Measurements from ENCODE around the gene RBP2. TPM values are rescaled to one million over a fixed set of nuclear protein-coding genes. Genes with fewer than 3 reads are reported as not detected.

Gene RBP2
- total and polyA plus RNA-seq, 2 of the 8 experiments (the other 6 are each of a cell fraction or from before 2014, with no cell fraction given) = not detected

- ChIA-PET POLR2A (ENCODE audit: partially characterized antibody) (no interaction called here), CTCF (ENCODE audit: partially characterized antibody) (interaction anchor here (1.0 to 5.6 kb wide), 12 partner anchors 10 to 489 kb away, joined by 3 to 116 read pairs (median 6); no protein-coding TSS in a partner anchor)
- H3K9ac ChIP-seq (replicated peaks in 1 of 4; ENCODE audit: extremely low read depth in 1 of 4, low read depth in 3 of 4, low read length in 3 of 4) = no peak overlapping the region; a peak in 1 of 7 replicates
- no peaks in the 10 kb centered on the region for H3K79me1 ChIP-seq (ENCODE audit: low read depth, low read length)
- FAIRE-seq = no peak
- H4K91ac ChIP-seq (replicated peaks; ENCODE audit: insufficient read length, low read length) = no peak overlapping the region
- TF ChIP-seq SUZ12 (IDR thresholded peaks at IDR 0.05; ENCODE audit: low read length) (no peak), TEAD4 (IDR thresholded peaks at IDR 0.05; ENCODE audit: low read depth, low read length) (no peak), ATF3 (IDR thresholded peaks at IDR 0.05; ENCODE audit: insufficient read depth, low read depth, low read length) (no peak), ZNF274 (IDR thresholded peaks at IDR 0.05; ENCODE audit: borderline replicate concordance, extremely low read depth, low read length) (no peak), BRCA1 (IDR thresholded peaks at IDR 0.05; ENCODE audit: low read depth, low read length) (no peak), SP1 (IDR thresholded peaks at IDR 0.05; ENCODE audit: low read depth, low read length) (no peak)
- no peak overlapping the region for H2BK20ac ChIP-seq (ENCODE audit: low read length)
- H3K27ac ChIP-seq (ENCODE audit: low read depth, low read length) = no peak overlapping the region
- H3K27me3 ChIP-seq (replicated peaks in 1 of 4; ENCODE audit: control insufficient read depth in 3 of 4, extremely low read depth in 1 of 4, insufficient read depth in 3 of 4, low read length in 3 of 4) = no peaks in the 10 kb centered on the region
- no peak overlapping the region for H2BK120ac ChIP-seq (replicated peaks; ENCODE audit: low read depth, low read length)
- H3K14ac ChIP-seq (ENCODE audit: insufficient read length) = no peak overlapping the region
- H2BK5ac ChIP-seq (ENCODE audit: low read depth, low read length) = no peak overlapping the region
- WGBS, 2 experiments (ENCODE audit: extremely low coverage in 1 of 2, insufficient coverage in 1 of 2, insufficient read length in 1 of 2, insufficient replicate concordance in 2 of 2, low coverage in 1 of 2, low lambda C conversion rate in 2 of 2, missing lambda C conversion rate in 1 of 2) = 92% methylated on average over 5 of the region's 5 CpGs; no CpG with 5 or more reads in 1 of the 2 experiments
- no peak overlapping the region for H2AK5ac ChIP-seq (ENCODE audit: low read depth, low read length)
- H2BK12ac ChIP-seq (ENCODE audit: low read depth, low read length) = no peak overlapping the region
- H3K4ac ChIP-seq (replicated peaks; ENCODE audit: insufficient read length, low read depth, low read length) = no peak overlapping the region
- H3K79me2 ChIP-seq (ENCODE audit: control insufficient read depth in 1 of 2, insufficient read depth in 2 of 2, low read length in 2 of 2) = no peaks in the 10 kb centered on the region
- no peak overlapping the region for H2AFZ ChIP-seq (ENCODE audit: low read length)
- H4K20me1 ChIP-seq (replicated peaks in 1 of 2; ENCODE audit: control insufficient read depth in 1 of 2, insufficient read depth in 2 of 2, low read length in 2 of 2) = peaks cover 0 to 2% of the 10 kb centered on the region in 2 experiments
- H4K5ac ChIP-seq (ENCODE audit: insufficient read length, low read depth, low read length) = no peak overlapping the region
- H3K23me2 ChIP-seq (ENCODE audit: low read depth, low read length) = no peaks in the 10 kb centered on the region
- no peak overlapping the region for H3K23ac ChIP-seq (ENCODE audit: insufficient read length)
- H2BK15ac ChIP-seq (ENCODE audit: low read length) = no peak overlapping the region
- H3K56ac ChIP-seq (replicated peaks; ENCODE audit: insufficient read length, low read depth, low read length) = no peak overlapping the region
- no peak for DNase-seq (ENCODE audit: low read depth in 1 of 2, low spot score in 2 of 2)
- H3K36me3 ChIP-seq (ENCODE audit: control insufficient read depth in 2 of 4, insufficient read depth in 4 of 4, low read length in 3 of 4) = no peaks in the 10 kb centered on the region; a peak in 1 of 8 replicates
- no peak overlapping the region for H3K4me3 ChIP-seq (ENCODE audit: extremely low read depth in 1 of 4, insufficient read depth in 2 of 4, low read depth in 3 of 4, low read length in 4 of 4)
- 0 out of 7 replicates have a peak, but pooled peaks cover 0 to 3% (median 0%) of the 10 kb centered on the region in 4 experiments for H3K4me1 ChIP-seq (replicated peaks in 1 of 4; ENCODE audit: control insufficient read depth in 3 of 4, insufficient read depth in 4 of 4, low read length in 3 of 4)
- no peak overlapping the region for H3K4me2 ChIP-seq (ENCODE audit: insufficient read depth in 1 of 2, low read depth in 2 of 2, low read length in 2 of 2)
- H3K9me3 ChIP-seq (ENCODE audit: insufficient read depth in 2 of 2, low read depth in 1 of 2, low read length in 1 of 2) = no peaks in the 10 kb centered on the region
- H4K8ac ChIP-seq (ENCODE audit: extremely low read depth, insufficient read depth, low read length) = no peak overlapping the region
- no peak overlapping the region for H3K18ac ChIP-seq (ENCODE audit: extremely low read depth, low read length)
These were observed 50.4 kb downstream of the RBP2 start for GRCh38 chr3:139425745-139426400.
